Liver (tissue), 2 donors: ENCODE data around the gene GRID1.
"Not testable (repeated sequence)": the region's sequence is repeated elsewhere in the genome, so short reads cannot be mapped to it uniquely, and the experiment has no call there.

ENCODE experiments used
- EGR1 ChIP-seq, 2 donors: IDR thresholded peaks; 2 replicates each; pipeline ENCODE4 v1.6.1; 2016 to 2018; ENCODE audit warnings: antibody characterized with exemption in 2 of 2, low read depth in 2 of 2
- YY1 ChIP-seq: IDR thresholded peaks from 2 replicates; pipeline ENCODE4 v1.6.1; 2016; ENCODE audit warnings: antibody characterized with exemption, mild to moderate bottlenecking
- donor health status: healthy.

DNA sequence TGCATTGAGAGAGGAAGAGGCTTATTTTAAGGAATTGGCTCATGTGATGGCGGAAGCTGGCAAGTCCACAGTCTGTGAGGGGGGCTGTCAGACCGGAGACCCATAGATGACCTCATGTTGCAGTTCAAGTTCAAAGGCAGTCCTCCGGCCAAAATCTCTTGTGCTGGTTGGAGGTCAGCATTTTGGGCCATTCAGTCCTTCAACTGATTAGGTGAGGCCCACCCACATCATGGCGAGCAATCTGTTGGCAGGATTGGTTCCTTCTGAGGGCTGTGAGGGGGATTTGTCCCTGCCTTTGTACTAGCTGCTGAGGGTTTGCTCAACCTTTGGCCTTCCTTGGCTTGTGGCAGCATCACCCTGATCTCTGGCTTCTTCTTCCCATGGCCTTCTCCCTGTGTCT is 290.1 kb downstream of the GRID1 start:
- TF ChIP-seq YY1; EGR1 (IDR thresholded peaks at IDR 0.05; ENCODE audit: low read depth in 2 of 2): not testable (repeated sequence)
